Thyroid gland (tissue), 4 donors: ENCODE results near the gene AKAP1. TPM values are rescaled to one million over a fixed set of nuclear protein-coding genes. Genes with fewer than 3 reads are reported as not detected.
A peak's percentile ranks its signal among the peaks of the same experiment; 100 is the strongest.

Experiments used
- DNase-seq, 2 donors: peaks; one replicate each; pipeline ENCODE4 v3.0.0-alpha.2; 2019
- H3K27ac ChIP-seq, 3 donors: fragments of 200-600 bp; sonication (generic); 1 replicate in 2 of 3; 2 replicates in 1 of 3; pipeline ENCODE4 v1.5.1; 2016 to 2019; ENCODE audit warnings: mild to moderate bottlenecking in 1 of 3, moderate library complexity in 1 of 3
- H3K27me3 ChIP-seq: fragments of 200-600 bp; sonication (generic); one replicate; pipeline ENCODE4 v1.5.1; 2019
- H3K36me3 ChIP-seq, 2 donors: fragments of 200-600 bp; sonication (generic); one replicate each; pipeline ENCODE4 v1.5.1; 2016 to 2019
- H3K4me1 ChIP-seq, 2 donors: fragments of 200-600 bp; sonication (generic); one replicate each; pipeline ENCODE4 v1.5.1; 2017 to 2019
- H3K4me3 ChIP-seq, 3 donors: fragments of 200-600 bp; sonication (generic); replicated peaks in 1 of 3; 1 replicate in 2 of 3; 2 replicates in 1 of 3; pipeline ENCODE4 v1.5.1; 2016; ENCODE audit warnings: mild to moderate bottlenecking in 1 of 3
- H3K9me3 ChIP-seq: fragments of 200-600 bp; sonication (generic); one replicate; pipeline ENCODE4 v1.5.1; 2017
- CTCF ChIP-seq, 6 experiments: fragments of 200-600 bp in 3 of 6; fragments of 450-650 bp in 3 of 6; sonication (generic) in 3 of 6; IDR thresholded peaks; one replicate each; pipeline ENCODE4 v1.5.1; 2016 to 2019; ENCODE audit warnings: antibody characterized with exemption in 6 of 6, mild to moderate bottlenecking in 2 of 6, inconsistent platforms in 1 of 6, moderate library complexity in 1 of 6
- POLR2A ChIP-seq, 2 donors: fragments of 450-650 bp; IDR thresholded peaks; one replicate each; pipeline ENCODE4 v1.6.1; 2017; ENCODE audit warnings: antibody characterized with exemption in 2 of 2, mild to moderate bottlenecking in 2 of 2, moderate library complexity in 1 of 2
- WGBS, 2 donors: methylation state at CpG; one replicate each; pipeline ENCODE4 v1.1.5; 2017; 5-methylcytosine and 5-hydroxymethylcytosine counted together
- intact Hi-C: fragments of 100-400 bp; cut with DNase I; formaldehyde crosslinking; loops from one replicate; pipeline ENCODE4 v1.15.1; 2023
- total RNA-seq, 4 donors: library from RNA; depleted of rRNA; stranded (reverse); fragments of >200 nt; gene quantifications; one replicate each; pipeline ENCODE4 v1.2.3, GENCODE V29; 2016

AKAP1 gene
- total RNA-seq, 4 donors from 2014 or later, result 91.6 to 105 (median 95.5) TPM

- Histone ChIP-seq H3K4me3 (no peak overlapping the region), H3K4me1 (peaks cover 45 to 76% of the 10 kb centered on the region in 2 donors), H3K27me3 (no peaks in the 10 kb centered on the region), H3K9me3 (no peaks in the 10 kb centered on the region), H3K36me3 (no peaks in the 10 kb centered on the region), H3K27ac (peak overlapping the region; percentile 83 to 97 (median 92))
- TF ChIP-seq POLR2A (IDR thresholded peaks at IDR 0.05), result no peak
- no peak for TF ChIP-seq CTCF (IDR thresholded peaks at IDR 0.05)
- intact Hi-C loops, result no loop called here
- WGBS, 2 donors, result 52 to 53% methylated on average over 6 of the region's 6 CpGs
- no peak for DNase-seq
Measured at GRCh38 chr17:57089391-57089790, 4.3 kb downstream of the AKAP1 start.

- no peaks in the 10 kb centered on the region for H3K9me3 ChIP-seq
- 77 to 81% methylated on average over 4 of the region's 4 CpGs for WGBS, 2 donors
- no peak overlapping the region for H3K4me3 ChIP-seq
- no peaks in the 10 kb centered on the region for H3K36me3 ChIP-seq
- TF ChIP-seq POLR2A (IDR thresholded peaks at IDR 0.05) (no peak), CTCF (IDR thresholded peaks at IDR 0.05) (no peak)
- intact Hi-C loops, result no loop called here
- peak overlapping the region; percentile 83 to 97 (median 92) for H3K27ac ChIP-seq
- no peak for DNase-seq
- no peaks in the 10 kb centered on the region for H3K27me3 ChIP-seq
- peaks cover 51 to 87% of the 10 kb centered on the region in 2 donors for H3K4me1 ChIP-seq
Measured at GRCh38 chr17:57090560-57091185, 5.6 kb downstream of the AKAP1 start.

- intact Hi-C loops, result no loop called here
- Histone ChIP-seq H3K4me1 (peaks cover 54 to 93% of the 10 kb centered on the region in 2 donors), H3K4me3 (no peak overlapping the region), H3K27me3 (no peaks in the 10 kb centered on the region), H3K36me3 (no peaks in the 10 kb centered on the region), H3K27ac (peak overlapping the region; percentile 83 to 97 (median 92)), H3K9me3 (no peaks in the 10 kb centered on the region)
- DNase-seq, result peak; percentile 93 to 94
- peak in 1 of 2 donors; percentile 61 for TF ChIP-seq POLR2A (IDR thresholded peaks at IDR 0.05)
- no peak for TF ChIP-seq CTCF (IDR thresholded peaks at IDR 0.05)
- WGBS, 2 donors, result 11 to 51% methylated on average over 5 of the region's 5 CpGs
Measured at GRCh38 chr17:57091186-57091618, 6.2 kb downstream of the AKAP1 start.

GRCh38 chr17:57092171-57092570 is 7.1 kb downstream of the AKAP1 start:
- intact Hi-C loops, result no loop called here
- Histone ChIP-seq H3K9me3 (no peaks in the 10 kb centered on the region), H3K4me3 (no peak overlapping the region), H3K36me3 (no peaks in the 10 kb centered on the region), H3K4me1 (peaks cover 64 to 95% of the 10 kb centered on the region in 2 donors), H3K27me3 (no peaks in the 10 kb centered on the region), H3K27ac (peak overlapping the region; percentile 83 to 97 (median 92))
- WGBS, 2 donors, result 32 to 41% methylated on average over 2 of the region's 2 CpGs
- TF ChIP-seq POLR2A (IDR thresholded peaks at IDR 0.05) (peak in 1 of 2 donors; percentile 65), CTCF (IDR thresholded peaks at IDR 0.05) (no peak)
- peak; percentile 50 to 75 for DNase-seq

GRCh38 chr17:57092779-57093178 is 7.7 kb downstream of the AKAP1 start:
- Histone ChIP-seq H3K9me3 (no peaks in the 10 kb centered on the region), H3K27me3 (no peaks in the 10 kb centered on the region), H3K27ac (peak overlapping the region; percentile 83 to 97 (median 92)), H3K4me1 (peaks cover 69 to 95% of the 10 kb centered on the region in 2 donors), H3K4me3 (no peak overlapping the region), H3K36me3 (no peaks in the 10 kb centered on the region)
- WGBS, 2 donors, result 62 to 66% methylated on average over 8 of the region's 8 CpGs
- peak; percentile 58 to 68 for DNase-seq
- intact Hi-C loops, result no loop called here
- TF ChIP-seq CTCF (IDR thresholded peaks at IDR 0.05) (no peak), POLR2A (IDR thresholded peaks at IDR 0.05) (no peak)
